ENCODE results near the gene COL8A1. TPM values are rescaled to one million over a fixed set of nuclear protein-coding genes. Genes with fewer than 3 reads are reported as not detected.

Gene COL8A1
- total RNA-seq, 1 donor from 2014 or later: 123 TPM

GRCh38 chr3:99764377-99764776 is 126.0 kb downstream of the COL8A1 start:
- H3K4me1 ChIP-seq (ENCODE audit: insufficient read depth, low read length): peaks cover 8% of the 10 kb centered on the region
- H3K27me3 ChIP-seq (ENCODE audit: insufficient read depth, low read length): no peaks in the 10 kb centered on the region
- TF ChIP-seq CTCF (IDR thresholded peaks at IDR 0.05; ENCODE audit: insufficient read depth, low read depth, low read length): no peak
- no peak for TF ChIP-seq EZH2 (IDR thresholded peaks at IDR 0.05; ENCODE audit: insufficient read depth, low read length)
- no peaks in the 10 kb centered on the region for H3K9me3 ChIP-seq (ENCODE audit: insufficient read depth, low read depth, low read length)
- H3K4me2 ChIP-seq (ENCODE audit: low read length): no peak overlapping the region
- no peaks in the 10 kb centered on the region for H3K79me2 ChIP-seq (ENCODE audit: insufficient read depth, low read length)
- no peak overlapping the region for H3K4me3 ChIP-seq (ENCODE audit: insufficient read depth, low read depth, low read length)
- no peak overlapping the region for H3K9ac ChIP-seq (ENCODE audit: low read length)
- FAIRE-seq: no peak
- no peak overlapping the region for H3K27ac ChIP-seq (ENCODE audit: low read depth, low read length)
- Mint-ChIP-seq H3K36me3 (ENCODE audit: low read depth, unreplicated experiment) (peaks cover 3% of the 10 kb centered on the region), H3K4me3 (ENCODE audit: unreplicated experiment) (no peak overlapping the region), H3K4me1 (ENCODE audit: low read depth, unreplicated experiment) (peaks cover 51% of the 10 kb centered on the region), H3K27ac (ENCODE audit: unreplicated experiment) (no peak overlapping the region), H3K9me3 (ENCODE audit: unreplicated experiment) (no peaks in the 10 kb centered on the region), H3K27me3 (ENCODE audit: low read depth, unreplicated experiment) (no peaks in the 10 kb centered on the region)
- H2AFZ ChIP-seq (ENCODE audit: low read depth, low read length): no peak overlapping the region
- peak; percentile 56 for DNase-seq (ENCODE audit: low read depth)
- H4K20me1 ChIP-seq (ENCODE audit: insufficient read depth, low read length): no peaks in the 10 kb centered on the region
- no peaks in the 10 kb centered on the region for H3K36me3 ChIP-seq (ENCODE audit: insufficient read depth, low read length)

GRCh38 chr3:99765042-99765942 is 126.9 kb downstream of the COL8A1 start:
- Histone ChIP-seq H3K4me3 (ENCODE audit: insufficient read depth, low read depth, low read length) (no peak overlapping the region), H3K9me3 (ENCODE audit: insufficient read depth, low read depth, low read length) (no peaks in the 10 kb centered on the region), H3K4me2 (ENCODE audit: low read length) (no peak overlapping the region), H3K79me2 (ENCODE audit: insufficient read depth, low read length) (no peaks in the 10 kb centered on the region), H3K4me1 (ENCODE audit: insufficient read depth, low read length) (peaks cover 8% of the 10 kb centered on the region), H2AFZ (ENCODE audit: low read depth, low read length) (no peak overlapping the region), H3K36me3 (ENCODE audit: insufficient read depth, low read length) (no peaks in the 10 kb centered on the region), H4K20me1 (ENCODE audit: insufficient read depth, low read length) (no peaks in the 10 kb centered on the region), H3K27me3 (ENCODE audit: insufficient read depth, low read length) (no peaks in the 10 kb centered on the region), H3K27ac (ENCODE audit: low read depth, low read length) (peak overlapping the region; percentile 15), H3K9ac (ENCODE audit: low read length) (no peak overlapping the region)
- Mint-ChIP-seq H3K27me3 (ENCODE audit: low read depth, unreplicated experiment) (no peaks in the 10 kb centered on the region), H3K4me1 (ENCODE audit: low read depth, unreplicated experiment) (peaks cover 48% of the 10 kb centered on the region), H3K4me3 (ENCODE audit: unreplicated experiment) (no peak overlapping the region), H3K9me3 (ENCODE audit: unreplicated experiment) (no peaks in the 10 kb centered on the region), H3K36me3 (ENCODE audit: low read depth, unreplicated experiment) (peaks cover 3% of the 10 kb centered on the region), H3K27ac (ENCODE audit: unreplicated experiment) (peak overlapping the region; percentile 24)
- TF ChIP-seq EZH2 (IDR thresholded peaks at IDR 0.05; ENCODE audit: insufficient read depth, low read length): no peak
- TF ChIP-seq CTCF (IDR thresholded peaks at IDR 0.05; ENCODE audit: insufficient read depth, low read depth, low read length): no peak
- FAIRE-seq (peak; percentile 73), DNase-seq (ENCODE audit: low read depth) (peak; percentile 89)

- H3K9me3 ChIP-seq (ENCODE audit: insufficient read depth, low read depth, low read length): no peaks in the 10 kb centered on the region
- H3K27ac Mint-ChIP-seq (ENCODE audit: unreplicated experiment): peak overlapping the region; percentile 27
- peaks cover 2% of the 10 kb centered on the region for H3K36me3 Mint-ChIP-seq (ENCODE audit: low read depth, unreplicated experiment)
- H2AFZ ChIP-seq (ENCODE audit: low read depth, low read length): no peak overlapping the region
- H3K4me3 ChIP-seq (ENCODE audit: insufficient read depth, low read depth, low read length): no peak overlapping the region
- FAIRE-seq (no peak), DNase-seq (ENCODE audit: low read depth) (peak; percentile 89)
- no peaks in the 10 kb centered on the region for H3K9me3 Mint-ChIP-seq (ENCODE audit: unreplicated experiment)
- no peaks in the 10 kb centered on the region for H3K27me3 Mint-ChIP-seq (ENCODE audit: low read depth, unreplicated experiment)
- H4K20me1 ChIP-seq (ENCODE audit: insufficient read depth, low read length): no peaks in the 10 kb centered on the region
- no peak overlapping the region for H3K9ac ChIP-seq (ENCODE audit: low read length)
- no peaks in the 10 kb centered on the region for H3K36me3 ChIP-seq (ENCODE audit: insufficient read depth, low read length)
- H3K27ac ChIP-seq (ENCODE audit: low read depth, low read length): no peak overlapping the region
- TF ChIP-seq EZH2 (IDR thresholded peaks at IDR 0.05; ENCODE audit: insufficient read depth, low read length): no peak
- TF ChIP-seq CTCF (IDR thresholded peaks at IDR 0.05; ENCODE audit: insufficient read depth, low read depth, low read length): no peak
- peaks cover 37% of the 10 kb centered on the region for H3K4me1 Mint-ChIP-seq (ENCODE audit: low read depth, unreplicated experiment)
- no peak overlapping the region for H3K4me2 ChIP-seq (ENCODE audit: low read length)
- no peaks in the 10 kb centered on the region for H3K79me2 ChIP-seq (ENCODE audit: insufficient read depth, low read length)
- H3K4me1 ChIP-seq (ENCODE audit: insufficient read depth, low read length): peaks cover 8% of the 10 kb centered on the region
- H3K4me3 Mint-ChIP-seq (ENCODE audit: unreplicated experiment): no peak overlapping the region
- H3K27me3 ChIP-seq (ENCODE audit: insufficient read depth, low read length): no peaks in the 10 kb centered on the region
Observed at GRCh38 chr3:99767291-99767690, 128.9 kb downstream of the COL8A1 start.
